NK-92 (cell line): ENCODE results near the gene CFAP99.

Experiments
- DNase-seq: peaks from one replicate; lab custom pipeline; 2025; ENCODE audit not compliant: unreplicated experiment; lab: John Stamatoyannopoulos, UW

CFAP99 gene

GRCh38 chr4:2411786-2412510 is 6.8 kb upstream of the CFAP99 start:
- DNase-seq = no peak

DNA sequence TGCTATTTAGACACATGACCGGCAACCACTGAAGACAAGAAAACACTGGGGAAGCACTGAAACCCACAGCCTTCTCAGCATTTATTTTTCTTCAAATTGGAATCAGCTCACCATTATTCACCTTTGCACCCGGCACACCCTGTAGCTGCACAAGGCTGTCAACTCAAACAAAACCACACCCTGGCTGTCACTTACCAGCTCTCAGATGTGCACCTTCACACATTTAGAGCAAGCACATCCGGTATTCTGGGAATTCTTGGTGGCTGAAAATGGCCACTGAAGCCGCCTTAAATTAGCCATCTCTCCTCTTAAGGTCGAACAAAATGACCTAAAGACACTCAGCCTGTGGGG is 6.2 kb upstream of the CFAP99 start:
- DNase-seq = no peak

DNA sequence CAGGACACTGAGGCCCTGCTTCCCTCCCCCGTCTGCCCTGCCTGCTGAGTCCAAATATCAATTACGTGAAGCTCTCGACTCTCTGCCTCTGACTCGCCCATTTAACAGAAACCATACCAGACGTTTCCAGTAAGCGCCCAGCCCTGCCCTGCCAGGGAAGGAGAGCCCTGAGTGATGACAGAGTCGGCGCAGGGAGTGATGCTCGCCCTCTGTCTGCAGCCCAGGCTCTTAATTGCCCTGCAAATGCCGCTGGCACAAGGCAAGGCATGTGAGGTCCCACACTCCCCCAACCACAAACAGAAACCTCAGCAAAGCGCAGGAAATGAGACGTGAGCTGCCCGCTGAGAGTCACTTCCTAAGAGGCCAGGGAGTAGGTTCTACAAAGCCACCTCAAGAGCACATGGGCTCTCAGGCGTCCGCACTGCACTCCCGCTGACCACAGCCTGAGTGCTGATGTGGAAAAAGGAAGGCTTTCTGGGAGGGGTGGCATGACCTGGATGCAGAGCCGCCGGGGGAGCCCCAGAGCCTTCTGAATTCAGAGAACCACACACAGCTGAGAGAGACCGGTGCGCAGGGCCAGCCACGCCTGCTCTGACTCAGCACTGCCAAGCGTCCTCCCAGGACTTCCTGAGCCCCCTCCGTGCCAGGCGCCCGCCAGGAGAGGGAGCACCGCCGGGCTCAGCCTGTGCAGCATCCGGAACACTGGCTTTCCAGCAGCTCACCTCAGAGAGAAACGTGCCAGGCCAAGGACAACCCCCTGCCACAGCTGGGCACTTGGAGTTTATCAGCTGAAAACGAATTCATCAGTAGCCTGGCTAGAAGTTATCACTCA is 5.7 kb upstream of the CFAP99 start:
- DNase-seq = peak; percentile 68

DNA sequence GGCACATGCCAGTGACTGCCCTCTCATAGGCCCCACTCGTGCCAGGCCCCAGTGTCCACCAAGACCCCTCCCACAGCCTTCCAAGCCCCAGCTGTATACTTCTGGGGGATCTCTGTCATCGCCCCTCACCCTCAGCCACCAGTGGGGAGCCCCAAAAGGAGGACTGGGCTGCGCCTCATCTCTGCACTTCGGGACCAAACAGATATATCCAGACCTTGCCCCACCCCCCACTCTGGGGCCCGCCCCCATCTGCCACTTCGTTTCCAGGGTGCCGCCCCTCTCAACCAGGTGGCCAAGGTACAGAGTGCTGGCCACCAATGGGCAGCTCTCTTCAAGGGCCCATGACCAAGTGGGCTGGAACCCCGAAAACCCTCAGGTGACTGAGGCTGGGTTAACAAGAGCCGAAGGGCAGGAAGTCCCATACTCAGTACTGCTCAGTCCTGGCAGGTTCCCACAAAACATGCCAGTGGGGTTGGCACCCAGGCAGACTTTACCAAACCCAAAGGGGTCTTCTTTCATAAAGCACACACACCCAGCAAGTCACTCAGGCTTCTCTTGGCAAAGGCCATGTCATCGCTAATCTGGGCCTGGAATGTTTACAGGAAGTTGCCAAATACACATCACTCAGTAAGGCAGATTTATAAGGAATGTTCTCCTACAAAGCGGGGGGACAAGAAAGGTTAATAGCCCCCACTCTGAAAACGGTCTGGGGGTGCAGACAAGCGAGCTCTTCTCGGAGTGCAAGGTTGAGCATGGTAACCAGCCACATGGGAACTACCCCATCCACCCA is 4.7 kb upstream of the CFAP99 start:
- no peak for DNase-seq

- DNase-seq = no peak
Observed at GRCh38 chr4:2415213-2415612, 3.5 kb upstream of the CFAP99 start.

GRCh38 chr4:2415881-2416563 is 2.7 kb upstream of the CFAP99 start:
- DNase-seq = no peak

DNA sequence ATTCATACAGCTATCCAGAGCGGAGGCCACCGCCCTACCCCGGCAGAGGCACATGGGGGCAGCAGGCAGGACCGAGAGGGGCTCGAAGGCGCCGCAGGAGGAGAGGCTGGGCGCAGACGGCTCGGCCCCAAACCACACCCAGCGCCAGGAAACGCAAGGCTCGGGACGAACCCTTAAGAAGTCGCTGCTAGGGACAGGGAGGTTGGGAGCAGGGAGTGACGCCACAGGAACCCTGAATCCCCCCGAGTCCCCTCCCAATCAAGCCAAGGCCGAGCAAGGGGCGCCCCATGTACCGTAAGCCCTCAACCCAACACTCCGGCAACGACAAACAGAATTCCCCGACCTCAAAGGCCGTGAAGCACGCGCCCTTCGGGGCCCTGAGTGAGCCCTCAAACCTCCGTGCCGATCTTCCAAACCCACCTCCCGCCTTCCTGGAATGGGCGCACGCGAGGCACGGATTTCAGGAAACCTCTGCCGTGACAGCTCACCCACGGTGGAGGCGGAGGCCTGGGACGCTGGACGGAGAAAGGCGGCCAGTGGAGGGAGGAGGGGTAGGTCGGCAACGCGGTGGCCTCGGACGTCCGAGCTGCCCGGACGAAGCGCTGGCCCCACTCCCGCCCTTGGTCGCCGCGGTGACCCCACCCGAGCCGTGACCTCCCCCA is 2.1 kb upstream of the CFAP99 start:
- DNase-seq = no peak

DNA sequence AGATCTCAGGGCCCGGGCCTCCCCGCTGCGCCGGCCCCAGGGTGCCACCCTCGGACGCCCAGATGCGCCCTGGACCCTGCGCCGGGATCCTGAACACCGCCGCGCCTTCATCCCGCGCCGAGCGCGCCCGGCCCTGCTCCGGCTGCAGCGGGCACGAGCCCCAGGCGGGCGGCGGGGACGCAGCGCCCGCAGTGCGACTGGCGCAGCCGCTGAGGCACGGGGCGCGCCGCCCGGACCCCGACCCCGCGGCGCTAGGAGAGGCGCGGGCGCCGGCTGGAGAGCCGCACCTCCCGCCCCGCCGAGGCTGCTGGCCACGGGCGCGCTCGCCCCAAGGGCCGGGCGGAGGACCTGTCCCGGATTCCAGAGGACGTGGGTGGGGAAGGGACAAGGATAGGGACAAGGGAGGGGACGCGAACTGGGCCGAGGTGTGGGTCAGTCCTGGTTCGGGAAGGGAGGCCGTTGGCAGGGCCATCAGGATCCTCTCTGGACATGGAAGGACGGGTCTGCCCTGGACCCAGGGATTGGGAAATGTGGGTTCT is 1.5 kb upstream of the CFAP99 start:
- DNase-seq = no peak

DNA sequence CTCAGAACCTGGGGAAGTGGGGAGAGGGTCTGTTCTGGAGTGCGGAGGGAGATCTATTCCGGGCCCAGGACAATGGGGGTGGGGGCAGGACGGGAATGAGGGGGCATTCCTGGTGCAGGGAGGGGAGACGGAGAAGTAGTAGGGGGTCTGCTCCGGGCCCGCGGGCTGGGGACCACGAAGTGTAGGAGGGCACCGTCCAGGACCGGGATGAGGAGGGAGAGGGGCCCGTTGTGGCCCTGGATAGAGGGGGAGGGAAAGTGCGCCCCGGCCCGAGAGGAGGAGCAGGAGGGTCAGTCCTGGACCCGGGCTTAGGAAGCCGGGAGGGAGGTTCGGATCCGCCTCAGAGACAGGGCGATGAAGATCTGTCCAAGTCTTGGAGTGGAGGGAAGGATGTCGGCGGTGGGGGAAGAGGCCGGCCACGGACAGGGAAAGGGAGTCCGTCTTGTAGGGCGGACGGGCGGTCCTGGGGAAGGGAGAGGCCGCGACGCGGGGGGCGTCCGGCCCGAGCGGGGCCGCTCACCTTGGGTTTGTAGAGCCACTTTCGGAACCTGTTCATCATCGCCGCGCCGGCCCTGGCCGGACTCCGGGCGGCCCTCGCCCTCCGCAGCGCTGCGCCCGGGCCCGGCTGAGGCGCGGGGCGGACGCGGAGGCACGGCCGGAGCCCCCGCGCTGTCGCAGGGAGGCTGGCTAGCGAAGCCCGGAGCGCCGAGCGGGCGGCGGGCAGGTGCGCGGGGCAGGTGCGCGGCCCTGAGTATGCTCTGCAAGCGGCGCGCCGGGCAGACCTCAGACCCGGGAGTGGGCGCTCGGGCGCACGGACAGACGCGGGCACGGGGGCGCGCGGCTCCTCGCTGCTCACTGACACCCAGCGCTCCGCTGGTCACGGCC is 748 bp upstream of the CFAP99 start, which contains the start of gene ZFYVE28:
Gene ZFYVE28, minus strand, starts transcription at position 881 of the 885 bp plus-strand sequence. Its CDS starts 322 bp downstream, at position 559.
- DNase-seq = no peak

GRCh38 chr4:2419814-2420213 is 1.1 kb downstream of the CFAP99 start:
- no peak for DNase-seq

- DNase-seq = no peak
Observed at GRCh38 chr4:2421928-2422327, 3.2 kb downstream of the CFAP99 start.

- no peak for DNase-seq
Observed at GRCh38 chr4:2423066-2423465, 4.3 kb downstream of the CFAP99 start.

DNA sequence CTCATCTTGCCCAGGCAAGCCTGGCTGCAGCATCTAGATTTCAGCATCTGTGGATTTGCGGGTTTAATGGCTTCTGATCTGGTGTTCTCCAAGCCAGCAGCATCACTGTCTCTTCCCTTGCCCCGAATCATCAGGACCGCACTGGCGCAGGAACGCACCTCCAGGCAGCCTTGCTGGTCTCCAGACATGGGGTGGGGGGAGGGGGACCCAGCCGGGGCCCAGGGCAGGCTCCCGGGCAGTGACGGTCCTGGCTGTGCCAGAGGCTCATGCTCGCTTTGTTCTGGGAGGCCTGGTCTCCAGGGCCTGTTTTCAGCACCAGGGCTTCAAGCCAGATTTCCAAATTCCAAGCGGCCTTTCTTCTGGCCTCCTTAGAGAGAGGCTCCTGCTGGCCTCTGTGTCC is 4.9 kb downstream of the CFAP99 start:
- DNase-seq = no peak

DNA sequence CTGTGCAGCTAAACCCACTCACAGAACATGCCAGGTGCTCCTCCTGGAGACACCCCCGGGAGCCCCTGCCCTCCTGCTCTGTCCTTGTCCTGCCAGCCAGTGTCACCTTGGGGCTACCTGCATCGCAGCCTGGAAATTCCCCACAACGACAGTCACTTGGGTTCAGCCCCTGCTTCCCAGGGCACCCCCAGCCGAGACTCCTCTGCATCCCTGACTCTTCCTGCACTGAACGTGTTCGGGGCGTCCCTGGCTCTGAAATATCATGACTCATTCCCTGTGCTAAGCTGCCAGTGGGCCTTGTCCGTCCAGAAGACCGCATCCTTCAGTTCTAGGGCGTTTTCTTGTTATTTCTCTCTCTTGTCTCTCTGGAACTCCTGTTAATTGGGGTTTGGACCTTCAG is 5.8 kb downstream of the CFAP99 start:
- no peak for DNase-seq

DNA sequence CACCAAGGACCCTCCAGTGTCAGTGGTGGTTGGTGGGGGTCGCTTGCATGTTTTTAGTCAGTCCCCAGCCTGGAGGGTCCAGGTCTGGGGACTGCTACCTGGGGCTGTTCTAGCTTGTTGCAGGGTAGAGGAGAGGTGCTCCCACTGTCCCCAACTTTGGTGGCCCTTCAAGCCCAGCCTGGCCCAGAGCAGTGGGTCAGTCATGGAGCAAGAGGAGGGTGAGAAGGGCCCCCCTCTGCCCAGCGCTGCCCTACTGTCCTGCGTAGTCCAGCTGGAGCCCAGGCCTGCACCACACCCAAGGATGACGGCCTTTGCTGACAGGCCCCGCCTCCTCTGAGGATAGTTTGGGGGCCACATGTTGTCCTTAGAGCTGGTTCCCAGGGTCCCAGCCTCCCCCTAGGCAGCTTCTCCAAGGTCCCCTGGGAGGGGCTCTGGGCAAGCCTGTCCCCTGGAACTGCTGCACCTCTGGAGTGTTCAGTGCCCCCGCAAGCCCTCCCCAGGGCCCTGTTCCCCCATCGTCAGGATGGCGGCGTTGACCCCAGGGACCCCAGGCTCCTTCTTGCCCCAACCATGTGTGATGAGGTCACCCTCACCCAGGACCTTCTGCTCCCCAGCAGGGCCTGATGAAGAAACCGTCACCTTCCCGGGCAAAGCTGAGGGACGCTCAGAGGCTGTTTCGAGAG is 6.8 kb downstream of the CFAP99 start:
- no peak for DNase-seq

DNA sequence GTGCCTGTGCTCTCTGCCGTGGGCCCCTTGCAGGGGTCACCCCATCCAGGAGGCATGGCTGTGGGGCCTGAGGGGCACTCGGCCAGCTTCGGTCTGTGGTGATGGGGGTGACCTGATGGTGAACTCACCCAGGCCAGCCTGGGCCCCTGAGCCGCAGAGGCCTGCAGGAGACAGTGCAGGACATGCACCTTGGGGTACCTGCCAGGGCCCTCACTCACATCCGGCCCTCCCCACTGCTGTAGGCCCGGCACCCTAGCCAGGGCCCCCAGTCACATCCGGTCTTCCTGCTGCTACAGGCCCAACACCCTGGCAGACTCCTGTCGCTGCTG is 7.3 kb downstream of the CFAP99 start:
- DNase-seq = no peak

DNA sequence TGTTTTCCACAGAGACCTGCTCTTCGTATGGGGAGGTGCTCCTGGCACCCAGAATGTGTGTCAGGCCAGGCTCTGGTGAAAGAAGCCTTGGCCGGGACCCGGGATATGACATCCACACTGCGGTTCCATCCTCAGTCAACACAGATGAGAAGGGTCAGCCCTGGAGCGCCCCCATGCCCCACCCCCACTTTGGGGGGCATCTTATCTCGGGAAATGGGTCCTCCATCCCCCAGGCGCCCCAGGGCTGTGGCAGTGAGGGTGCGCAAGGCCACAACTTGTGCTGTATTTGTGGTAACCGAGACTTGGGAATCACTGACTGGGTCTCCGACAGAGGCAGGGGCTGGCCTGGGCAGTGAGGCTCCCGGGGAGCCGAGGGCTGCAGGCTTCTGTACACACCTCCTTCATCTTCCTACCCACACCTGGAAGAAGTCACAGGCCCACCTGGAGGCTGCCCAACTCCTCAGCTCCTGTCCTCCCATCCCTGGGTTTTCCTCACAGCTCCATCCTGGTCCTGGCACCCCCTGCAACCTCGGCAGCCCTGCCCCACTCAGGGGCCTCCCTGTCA is 8.0 kb downstream of the CFAP99 start:
- DNase-seq = no peak
